HepG2 (cell line): ENCODE data around the gene PTGR2. TPM values are rescaled to one million over a fixed set of nuclear protein-coding genes. Genes with fewer than 3 reads are reported as not detected.

Source experiments
- BCLAF1 ChIP-seq: fragments of 450-650 bp; IDR thresholded peaks from 2 replicates; pipeline ENCODE4 v1.6.1; 2017; ENCODE audit warnings: mild to moderate bottlenecking
- HDAC2 ChIP-seq: sonication (generic); formaldehyde crosslinking; IDR thresholded peaks from 2 replicates; pipeline ENCODE4 v1.4.0; 2020; ENCODE audit warnings: missing genetic modification reagents
- LBX2 ChIP-seq: sonication (generic); formaldehyde crosslinking; IDR thresholded peaks from 2 replicates; pipeline ENCODE4 v1.5.0; 2020; ENCODE audit warnings: missing genetic modification reagents, mild to moderate bottlenecking, borderline replicate concordance
- NFYC ChIP-seq: IDR thresholded peaks from 2 replicates; pipeline ENCODE4 v1.6.1; 2016; ENCODE audit warnings: missing genetic modification reagents, missing compliant biosample characterization
- NKX3-1 ChIP-seq: sonication (generic); formaldehyde crosslinking; IDR thresholded peaks from 2 replicates; pipeline ENCODE4 v1.5.0; 2020; ENCODE audit warnings: missing genetic modification reagents
- PRDM15 ChIP-seq: sonication (generic); formaldehyde crosslinking; IDR thresholded peaks from 2 replicates; pipeline ENCODE4 v1.4.0; 2020; ENCODE audit warnings: missing genetic modification reagents
- PRDM4 ChIP-seq: sonication (generic); formaldehyde crosslinking; IDR thresholded peaks from 2 replicates; pipeline ENCODE4 v1.9.0; 2021; ENCODE audit warnings: missing genetic modification reagents, borderline replicate concordance
- SMAD1 ChIP-seq: sonication (generic); formaldehyde crosslinking; IDR thresholded peaks from 2 replicates; pipeline ENCODE4 v1.4.0; 2020; ENCODE audit warnings: missing genetic modification reagents, low read depth, mild to moderate bottlenecking, borderline replicate concordance
- SNRNP70 ChIP-seq: fragments of 200-400 bp; formaldehyde crosslinking; IDR thresholded peaks from 2 replicates; pipeline ENCODE4 v1.6.1; 2017; ENCODE audit warnings: mild to moderate bottlenecking, low read depth, low read length, moderate library complexity
- SPEN ChIP-seq: sonication (generic); formaldehyde crosslinking; IDR thresholded peaks from 2 replicates; pipeline ENCODE4 v1.5.1; 2020; ENCODE audit warnings: low read depth, mild to moderate bottlenecking, missing genetic modification reagents
- TARDBP ChIP-seq: sonication (generic); formaldehyde crosslinking; IDR thresholded peaks from 2 replicates; pipeline ENCODE4 v1.8.0; 2022; ENCODE audit warnings: mild to moderate bottlenecking, missing genetic modification reagents
- ZGPAT ChIP-seq: IDR thresholded peaks from 2 replicates; pipeline ENCODE4 v1.6.1; 2016; ENCODE audit warnings: mild to moderate bottlenecking
- ZNF235 ChIP-seq: sonication (generic); formaldehyde crosslinking; IDR thresholded peaks from 2 replicates; pipeline ENCODE4 v1.8.1; 2023; ENCODE audit warnings: mild to moderate bottlenecking, missing genetic modification reagents, borderline replicate concordance
- ZNF326 ChIP-seq: sonication (generic); formaldehyde crosslinking; IDR thresholded peaks from 2 replicates; pipeline ENCODE4 v1.4.0; 2020; ENCODE audit warnings: missing genetic modification reagents, borderline replicate concordance
- ZNF572 ChIP-seq: sonication (generic); formaldehyde crosslinking; IDR thresholded peaks from 2 replicates; pipeline ENCODE4 v1.5.1; 2020; ENCODE audit warnings: mild to moderate bottlenecking, missing genetic modification reagents
- ZNF605 ChIP-seq: sonication (generic); formaldehyde crosslinking; IDR thresholded peaks from 2 replicates; pipeline ENCODE4 v1.8.0; 2022; ENCODE audit warnings: mild to moderate bottlenecking, missing genetic modification reagents
- ZNF614 ChIP-seq: IDR thresholded peaks from 2 replicates; pipeline ENCODE4 v1.6.1; 2018; ENCODE audit warnings: missing biosample characterization, missing genetic modification reagents, inconsistent platforms, borderline replicate concordance
- ZNF761 ChIP-seq: sonication (generic); formaldehyde crosslinking; conservative IDR thresholded peaks from 2 replicates; pipeline ENCODE4 v1.4.0; 2020; ENCODE audit warnings: mild to moderate bottlenecking, missing genetic modification reagents
- polyA plus RNA-seq, 8 experiments: library from polyadenylated mRNA; depleted of rRNA in 3 of 8; stranded (reverse) in 7 of 8; unstranded in 1 of 8; fragments of >200 nt; fragmentation: Illumina TruSeq in 4 of 8; extraction: Trizol in 4 of 8; gene quantifications; 2 replicates each; pipeline versions ENCODE4 v1.2.1 to v1.2.3, GENCODE V29; 2011 to 2016; ENCODE audit warnings: low read depth in 4 of 8, missing spikeins in 1 of 8, mixed read lengths in 1 of 8; ENCODE audit not compliant: insufficient read depth in 1 of 8
- total RNA-seq, 5 experiments: library from RNA; depleted of rRNA; stranded (reverse); fragments of >200 nt; fragmentation: Illumina TruSeq; extraction: Trizol; gene quantifications; 2 replicates each; pipeline ENCODE4 v1.2.3, GENCODE V29; 2016; ENCODE audit warnings: low read depth in 1 of 5

Gene PTGR2
- total and polyA plus RNA-seq, 2 of the 13 experiments (the other 11 are each of a cell fraction or from before 2014, with no cell fraction given), result 3.0 to 4.3 TPM

GRCh38 chr14:73851567-73852382, at the start of gene PTGR2 (continued):
- TF ChIP-seq PRDM4 (CRISPR knock-in tag) (no peak), ZNF761 (CRISPR knock-in tag) (no peak), ZNF605 (peak; percentile 82; the same call in 1 of the 2 replicates), SMAD1 (CRISPR knock-in tag) (no peak), ZNF235 (CRISPR knock-in tag) (no peak; the same call in 1 of the 2 replicates), ZNF614 (CRISPR knock-in tag) (no peak), LBX2 (no peak), SNRNP70 (no peak), ZNF572 (no peak), ZNF326 (CRISPR knock-in tag) (no peak), BCLAF1 (no peak), NFYC (no peak), HDAC2 (no peak), ZGPAT (CRISPR knock-in tag) (0 out of 2 replicates have a peak, but pooled peaks have one; percentile 44), SPEN (CRISPR knock-in tag) (peak; percentile 80), PRDM15 (CRISPR knock-in tag) (0 out of 2 replicates have a peak, but pooled peaks have one; percentile 29), TARDBP (CRISPR knock-in tag) (no peak; the same call in 1 of the 2 replicates), NKX3-1 (CRISPR knock-in tag) (no peak)
